ENCODE measurements around the gene CDCA7. TPM values are rescaled to one million over a fixed set of nuclear protein-coding genes. Genes with fewer than 3 reads are reported as not detected.

CDCA7 gene
- total RNA-seq, 3 donors from 2014 or later = 0.16 to 3.2 (median 2.3) TPM

GRCh38 chr2:173386021-173386737 lies 31.5 kb downstream of the CDCA7 start:
- TF ChIP-seq POLR2A (IDR thresholded peaks at IDR 0.05) (no peak), POLR2AphosphoS5 (IDR thresholded peaks at IDR 0.05) (no peak), CTCF (IDR thresholded peaks at IDR 0.05) (no peak)
- no peaks in the 10 kb centered on the region for H3K36me3 ChIP-seq
- no peak overlapping the region for H3K4me3 ChIP-seq
- no peaks in the 10 kb centered on the region for H3K4me1 ChIP-seq
- no peaks in the 10 kb centered on the region for H3K27me3 ChIP-seq
- H3K27ac ChIP-seq = no peak overlapping the region
- intact Hi-C loops (cut with DNase I; ENCODE audit: low total_unique reads) = no loop called here
- no peak for DNase-seq (ENCODE audit: low spot score in 2 of 2)
- no peaks in the 10 kb centered on the region for H3K9me3 ChIP-seq

- TF ChIP-seq POLR2A (IDR thresholded peaks at IDR 0.05) (no peak), CTCF (IDR thresholded peaks at IDR 0.05) (no peak), POLR2AphosphoS5 (IDR thresholded peaks at IDR 0.05) (no peak)
- no peak for DNase-seq (ENCODE audit: low spot score in 2 of 2)
- intact Hi-C loops (cut with DNase I; ENCODE audit: low total_unique reads) = no loop called here
- no peaks in the 10 kb centered on the region for H3K4me1 ChIP-seq
- H3K36me3 ChIP-seq = no peaks in the 10 kb centered on the region
- no peak overlapping the region for H3K4me3 ChIP-seq
- H3K27me3 ChIP-seq = no peaks in the 10 kb centered on the region
- H3K9me3 ChIP-seq = no peaks in the 10 kb centered on the region
- H3K27ac ChIP-seq = no peak overlapping the region
Observed at GRCh38 chr2:173386738-173387065, 32.0 kb downstream of the CDCA7 start.

GRCh38 chr2:173387079-173387478 lies 32.4 kb downstream of the CDCA7 start:
- Histone ChIP-seq H3K27ac (no peak overlapping the region), H3K9me3 (no peaks in the 10 kb centered on the region), H3K4me3 (no peak overlapping the region), H3K36me3 (no peaks in the 10 kb centered on the region), H3K4me1 (no peaks in the 10 kb centered on the region), H3K27me3 (no peaks in the 10 kb centered on the region)
- TF ChIP-seq POLR2A (IDR thresholded peaks at IDR 0.05) (no peak), CTCF (IDR thresholded peaks at IDR 0.05) (no peak), POLR2AphosphoS5 (IDR thresholded peaks at IDR 0.05) (no peak)
- intact Hi-C loops (cut with DNase I; ENCODE audit: low total_unique reads) = no loop called here
- no peak for DNase-seq (ENCODE audit: low spot score in 2 of 2)

- no peak for DNase-seq (ENCODE audit: low spot score in 2 of 2)
- no peak overlapping the region for H3K27ac ChIP-seq
- no peaks in the 10 kb centered on the region for H3K9me3 ChIP-seq
- intact Hi-C loops (cut with DNase I; ENCODE audit: low total_unique reads) = no loop called here
- no peak overlapping the region for H3K4me3 ChIP-seq
- TF ChIP-seq POLR2A (IDR thresholded peaks at IDR 0.05) (no peak), POLR2AphosphoS5 (IDR thresholded peaks at IDR 0.05) (no peak), CTCF (IDR thresholded peaks at IDR 0.05) (no peak)
- H3K4me1 ChIP-seq = no peaks in the 10 kb centered on the region
- H3K27me3 ChIP-seq = no peaks in the 10 kb centered on the region
- H3K36me3 ChIP-seq = no peaks in the 10 kb centered on the region
Observed at GRCh38 chr2:173387660-173388059, 33.0 kb downstream of the CDCA7 start.

- Histone ChIP-seq H3K4me1 (no peaks in the 10 kb centered on the region), H3K27me3 (no peaks in the 10 kb centered on the region), H3K36me3 (no peaks in the 10 kb centered on the region), H3K27ac (no peak overlapping the region), H3K9me3 (no peaks in the 10 kb centered on the region), H3K4me3 (no peak overlapping the region)
- no peak for DNase-seq (ENCODE audit: low spot score in 2 of 2)
- intact Hi-C loops (cut with DNase I; ENCODE audit: low total_unique reads) = no loop called here
- TF ChIP-seq CTCF (IDR thresholded peaks at IDR 0.05) = no peak
Observed at GRCh38 chr2:173388795-173389194, 34.1 kb downstream of the CDCA7 start.
